Measurements from ENCODE around the gene WTAP.

The WTAP gene

DNA sequence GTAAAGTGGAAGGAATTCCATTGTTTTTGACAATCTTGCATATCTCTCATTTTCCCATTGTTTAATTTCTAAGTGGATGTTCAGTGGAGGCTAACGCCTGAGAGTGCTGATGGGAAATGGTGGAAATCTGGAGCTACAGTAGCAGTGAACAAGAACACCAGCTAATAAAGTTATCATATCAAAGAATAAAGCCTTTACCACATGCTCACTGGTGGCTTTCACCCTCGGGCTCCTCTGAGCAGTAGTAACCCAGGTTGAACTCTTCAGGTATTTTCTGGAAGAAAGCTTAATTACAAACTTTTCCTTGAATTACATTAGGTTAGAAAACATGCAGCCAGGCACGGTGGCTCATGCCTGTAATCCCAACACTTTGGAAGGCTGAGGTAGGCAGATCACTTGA lies 24.1 kb downstream of the WTAP start:
- TF ChIP-seq, protein P1, sequence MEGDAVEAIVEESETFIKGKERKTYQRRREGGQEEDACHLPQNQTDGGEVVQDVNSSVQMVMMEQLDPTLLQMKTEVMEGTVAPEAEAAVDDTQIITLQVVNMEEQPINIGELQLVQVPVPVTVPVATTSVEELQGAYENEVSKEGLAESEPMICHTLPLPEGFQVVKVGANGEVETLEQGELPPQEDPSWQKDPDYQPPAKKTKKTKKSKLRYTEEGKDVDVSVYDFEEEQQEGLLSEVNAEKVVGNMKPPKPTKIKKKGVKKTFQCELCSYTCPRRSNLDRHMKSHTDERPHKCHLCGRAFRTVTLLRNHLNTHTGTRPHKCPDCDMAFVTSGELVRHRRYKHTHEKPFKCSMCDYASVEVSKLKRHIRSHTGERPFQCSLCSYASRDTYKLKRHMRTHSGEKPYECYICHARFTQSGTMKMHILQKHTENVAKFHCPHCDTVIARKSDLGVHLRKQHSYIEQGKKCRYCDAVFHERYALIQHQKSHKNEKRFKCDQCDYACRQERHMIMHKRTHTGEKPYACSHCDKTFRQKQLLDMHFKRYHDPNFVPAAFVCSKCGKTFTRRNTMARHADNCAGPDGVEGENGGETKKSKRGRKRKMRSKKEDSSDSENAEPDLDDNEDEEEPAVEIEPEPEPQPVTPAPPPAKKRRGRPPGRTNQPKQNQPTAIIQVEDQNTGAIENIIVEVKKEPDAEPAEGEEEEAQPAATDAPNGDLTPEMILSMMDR (IDR thresholded peaks at IDR 0.05) = no peak
- Histone ChIP-seq H3K4me1 (no peaks in the 10 kb centered on the region), H3K36me3 (ENCODE audit: control insufficient read depth, insufficient read depth, low read length) (no peaks in the 10 kb centered on the region)

DNA sequence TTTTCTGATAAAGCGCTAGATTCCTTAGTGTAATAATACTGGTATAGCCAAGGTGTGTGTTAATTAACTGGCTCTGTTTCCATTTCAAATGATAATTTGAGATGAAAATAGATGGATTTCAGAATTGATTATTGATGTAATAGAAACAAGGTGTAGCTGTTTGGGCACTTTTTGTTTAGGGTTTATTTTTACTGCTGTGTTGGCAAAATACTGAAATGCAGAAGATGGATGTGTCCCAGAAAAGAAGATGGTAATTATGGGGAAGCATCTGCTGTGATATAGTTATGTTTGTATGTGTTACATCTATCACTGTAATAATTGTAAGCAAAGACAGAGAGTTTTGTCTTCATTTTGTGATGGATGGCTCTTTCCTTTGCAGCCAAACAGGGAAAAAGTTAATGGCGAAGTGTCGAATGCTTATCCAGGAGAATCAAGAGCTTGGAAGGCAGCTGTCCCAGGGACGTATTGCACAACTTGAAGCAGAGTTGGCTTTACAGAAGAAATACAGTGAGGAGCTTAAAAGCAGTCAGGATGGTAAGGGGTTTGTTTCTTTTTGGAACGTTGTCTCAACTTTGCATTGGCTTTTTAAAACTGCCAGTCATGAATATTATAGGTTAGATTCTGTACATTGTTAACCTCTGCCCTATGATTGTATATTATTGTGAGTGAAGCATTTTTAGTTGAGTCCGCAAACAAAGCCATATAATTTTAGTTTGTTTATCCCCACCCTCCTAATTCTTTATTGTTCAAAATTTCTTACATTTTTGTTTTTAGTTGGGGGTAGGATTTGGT lies 26.0 kb downstream of the WTAP start:
- TF ChIP-seq, protein P1 (IDR thresholded peaks at IDR 0.05) = no peak
- Histone ChIP-seq H3K9ac (no peak overlapping the region), H3K4me1 (no peaks in the 10 kb centered on the region), H3K79me2 (no peaks in the 10 kb centered on the region), H3K27ac (no peak overlapping the region), H3K36me3 (ENCODE audit: control insufficient read depth, insufficient read depth, low read length) (no peaks in the 10 kb centered on the region), H2AFZ (no peak overlapping the region), H3K4me3 (ENCODE audit: low read depth, low read length) (no peak overlapping the region), H3K4me2 (ENCODE audit: low read length) (no peak overlapping the region), H3K9me3 (ENCODE audit: control insufficient read depth, low read length) (no peaks in the 10 kb centered on the region), H3K27me3 (ENCODE audit: control insufficient read depth, insufficient read depth, low read length) (no peaks in the 10 kb centered on the region)

More for the DNA sequence above, 24.1 kb downstream of the WTAP start:
- H3K27me3 ChIP-seq (ENCODE audit: control insufficient read depth, insufficient read depth, low read length) = no peaks in the 10 kb centered on the region
- no peak overlapping the region for H3K4me3 ChIP-seq (ENCODE audit: low read depth, low read length)
- no peaks in the 10 kb centered on the region for H3K9me3 ChIP-seq (ENCODE audit: control insufficient read depth, low read length)
- no peak overlapping the region for H2AFZ ChIP-seq
- no peak overlapping the region for H3K9ac ChIP-seq
- no peak overlapping the region for H3K4me2 ChIP-seq (ENCODE audit: low read length)
- no peak overlapping the region for H3K27ac ChIP-seq
- H3K79me2 ChIP-seq = no peaks in the 10 kb centered on the region

DNA sequence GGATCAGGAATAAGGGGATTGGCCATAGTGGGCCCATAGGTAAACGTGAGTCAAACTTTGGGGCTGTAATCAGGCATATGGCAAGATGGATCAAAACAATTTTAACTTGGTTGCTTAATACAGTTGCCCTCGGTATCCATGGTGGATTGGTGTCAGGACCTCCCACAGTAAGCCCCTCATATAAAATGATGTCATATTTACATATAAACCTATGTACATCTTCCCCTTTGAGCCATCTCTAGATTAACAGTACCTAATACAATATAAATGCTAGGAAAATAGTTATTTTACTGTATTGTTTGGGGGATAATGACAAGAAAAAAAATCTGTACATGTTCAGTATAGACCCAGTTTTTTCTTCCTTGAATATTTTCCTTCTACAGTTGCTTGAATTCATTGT lies 27.1 kb downstream of the WTAP start:
- no peaks in the 10 kb centered on the region for H3K9me3 ChIP-seq (ENCODE audit: control insufficient read depth, low read length)
- H3K36me3 ChIP-seq (ENCODE audit: control insufficient read depth, insufficient read depth, low read length) = no peaks in the 10 kb centered on the region
- no peak overlapping the region for H3K27ac ChIP-seq
- no peak overlapping the region for H3K9ac ChIP-seq
- H3K27me3 ChIP-seq (ENCODE audit: control insufficient read depth, insufficient read depth, low read length) = no peaks in the 10 kb centered on the region
- no peak overlapping the region for H3K4me3 ChIP-seq (ENCODE audit: low read depth, low read length)
- H3K79me2 ChIP-seq = no peaks in the 10 kb centered on the region
- no peaks in the 10 kb centered on the region for H3K4me1 ChIP-seq
- no peak overlapping the region for H3K4me2 ChIP-seq (ENCODE audit: low read length)
- H2AFZ ChIP-seq = no peak overlapping the region
- TF ChIP-seq, protein P1 (IDR thresholded peaks at IDR 0.05) = no peak

DNA sequence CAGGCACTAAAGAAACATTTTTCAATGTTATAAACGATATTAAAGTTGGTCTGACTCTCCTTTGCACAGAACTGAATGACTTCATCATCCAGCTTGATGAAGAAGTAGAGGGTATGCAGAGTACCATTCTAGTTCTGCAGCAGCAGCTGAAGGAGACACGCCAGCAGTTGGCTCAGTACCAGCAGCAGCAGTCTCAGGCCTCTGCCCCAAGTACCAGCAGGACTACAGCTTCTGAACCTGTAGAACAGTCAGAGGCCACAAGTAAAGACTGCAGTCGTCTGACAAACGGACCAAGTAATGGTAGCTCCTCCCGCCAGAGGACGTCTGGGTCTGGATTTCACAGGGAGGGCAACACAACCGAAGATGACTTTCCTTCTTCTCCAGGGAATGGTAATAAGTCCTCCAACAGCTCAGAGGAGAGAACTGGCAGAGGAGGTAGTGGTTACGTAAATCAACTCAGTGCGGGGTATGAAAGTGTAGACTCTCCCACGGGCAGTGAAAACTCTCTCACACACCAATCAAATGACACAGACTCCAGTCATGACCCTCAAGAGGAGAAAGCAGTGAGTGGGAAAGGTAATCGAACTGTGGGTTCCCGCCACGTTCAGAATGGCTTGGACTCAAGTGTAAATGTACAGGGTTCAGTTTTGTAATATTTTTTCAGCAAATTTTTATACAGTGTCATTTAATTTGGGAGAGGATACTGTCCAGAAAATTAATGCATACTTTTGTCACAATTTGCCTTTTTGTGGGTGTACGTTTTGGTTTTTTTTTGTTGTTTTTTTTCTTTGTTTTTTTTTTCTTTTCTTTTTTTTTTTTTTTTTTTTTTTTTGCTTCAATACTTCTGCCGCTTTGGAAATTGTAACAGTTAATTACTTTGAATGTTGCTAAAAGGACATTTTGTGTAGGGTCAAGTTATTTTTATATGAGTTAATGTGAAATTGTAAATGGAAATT lies 27.9 kb downstream of the WTAP start:
- Histone ChIP-seq H2AFZ (no peak overlapping the region), H3K27me3 (ENCODE audit: control insufficient read depth, insufficient read depth, low read length) (no peaks in the 10 kb centered on the region), H3K36me3 (ENCODE audit: control insufficient read depth, insufficient read depth, low read length) (no peaks in the 10 kb centered on the region), H3K4me3 (ENCODE audit: low read depth, low read length) (no peak overlapping the region), H3K79me2 (peaks cover under 1% of the 10 kb centered on the region), H3K9ac (no peak overlapping the region), H3K4me1 (no peaks in the 10 kb centered on the region), H3K9me3 (ENCODE audit: control insufficient read depth, low read length) (no peaks in the 10 kb centered on the region), H3K27ac (no peak overlapping the region), H3K4me2 (ENCODE audit: low read length) (no peak overlapping the region)
- TF ChIP-seq, protein P1 (IDR thresholded peaks at IDR 0.05) = no peak

All from parathyroid adenoma (tissue), 2 donors.